ENCODE results near the gene ELP4.

ELP4 gene

DNA sequence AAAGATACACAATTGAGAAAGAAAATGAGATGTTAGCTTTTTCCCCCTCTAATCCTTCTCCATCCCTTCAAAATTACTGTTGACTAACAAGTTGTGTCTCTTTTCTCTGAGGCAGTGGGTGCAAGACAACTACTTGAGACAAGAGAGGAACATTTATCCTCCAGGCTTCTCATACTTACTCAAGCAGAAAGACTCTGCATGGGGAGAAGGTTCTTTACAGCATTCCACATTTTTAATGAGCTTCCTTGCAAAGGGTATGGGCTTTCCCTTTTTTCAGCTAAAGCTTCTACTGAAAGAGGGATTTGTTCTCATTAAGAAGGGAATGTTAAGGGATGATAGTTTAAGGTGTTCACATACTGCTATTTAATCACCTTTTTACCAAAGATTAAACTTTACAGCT is 253.7 kb downstream of the ELP4 start:
- Histone ChIP-seq H4K8ac (ENCODE audit: low read length) (no peak overlapping the region), H3K9me3 (ENCODE audit: control insufficient read depth, low read length) (no peaks in the 10 kb centered on the region), H2BK120ac (ENCODE audit: low read depth, low read length) (no peak overlapping the region), H3K79me1 (replicated peaks; ENCODE audit: low read length, poor library complexity, severe bottlenecking) (no peaks in the 10 kb centered on the region), H2AK5ac (ENCODE audit: low read length, severe bottlenecking) (no peak overlapping the region), H3K36me3 (ENCODE audit: control insufficient read depth in 1 of 2, insufficient read depth in 2 of 2, low read depth in 1 of 2, low read length in 2 of 2) (no peaks in the 10 kb centered on the region), H2BK5ac (ENCODE audit: low read depth, low read length, poor library complexity, severe bottlenecking) (no peak overlapping the region), H3K23ac (ENCODE audit: low read length in 2 of 2) (no peak overlapping the region), H3K4me1 (ENCODE audit: control insufficient read depth, insufficient read depth, low read depth, low read length) (no peaks in the 10 kb centered on the region), H4K91ac (ENCODE audit: low read length) (no peak overlapping the region), H2BK12ac (ENCODE audit: low read length in 2 of 2) (no peak overlapping the region), H2AFZ (ENCODE audit: low read depth, low read length) (no peak overlapping the region), H3K4ac (ENCODE audit: low read depth in 1 of 2, low read length in 2 of 2) (no peak overlapping the region), H3K27ac (ENCODE audit: low read length, poor library complexity, severe bottlenecking) (no peak overlapping the region), H3K4me2 (ENCODE audit: low read length, poor library complexity, severe bottlenecking) (no peak overlapping the region), H3K14ac (ENCODE audit: low read length in 2 of 2) (no peak overlapping the region), H3K4me3 (ENCODE audit: insufficient read depth in 1 of 2, low read depth in 1 of 2, low read length in 2 of 2) (no peak overlapping the region), H3K27me3 (ENCODE audit: control insufficient read depth in 1 of 2, insufficient read depth in 1 of 2, low read length in 2 of 2) (no peaks in the 10 kb centered on the region), H3K9ac (ENCODE audit: low read length) (no peak overlapping the region), H3K18ac (ENCODE audit: low read depth in 1 of 2, low read length in 2 of 2) (no peak overlapping the region), H2BK15ac (ENCODE audit: low read depth, poor library complexity, severe bottlenecking) (no peak overlapping the region)
- DNase-seq = no peak

DNA sequence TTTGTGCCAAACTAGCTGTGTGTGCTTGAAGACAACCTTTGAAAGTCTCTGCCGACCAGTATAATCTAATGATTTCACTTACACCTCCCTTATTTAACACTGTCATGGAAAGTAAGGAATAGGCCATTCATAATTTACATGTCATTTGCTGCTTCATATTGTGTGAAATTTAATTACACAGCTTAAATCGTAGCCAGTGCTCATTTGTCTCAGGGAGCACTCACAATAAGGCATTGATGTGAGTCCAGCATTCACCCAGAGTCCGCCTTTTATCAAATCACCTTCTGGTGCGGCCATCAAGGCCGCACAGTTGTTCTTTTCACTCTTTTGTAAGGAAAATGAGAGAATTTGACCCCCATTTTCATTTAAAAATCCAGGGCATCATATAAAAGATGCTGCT is 254.7 kb downstream of the ELP4 start:
- no peak for DNase-seq
- Histone ChIP-seq H3K9me3 (ENCODE audit: control insufficient read depth, low read length) (no peaks in the 10 kb centered on the region), H3K4ac (ENCODE audit: low read depth in 1 of 2, low read length in 2 of 2) (no peak overlapping the region), H3K4me1 (ENCODE audit: control insufficient read depth, insufficient read depth, low read depth, low read length) (no peaks in the 10 kb centered on the region), H3K14ac (ENCODE audit: low read length in 2 of 2) (no peak overlapping the region), H3K27ac (ENCODE audit: low read length, poor library complexity, severe bottlenecking) (no peak overlapping the region), H3K18ac (ENCODE audit: low read depth in 1 of 2, low read length in 2 of 2) (no peak overlapping the region), H3K27me3 (ENCODE audit: control insufficient read depth in 1 of 2, insufficient read depth in 1 of 2, low read length in 2 of 2) (no peaks in the 10 kb centered on the region), H3K4me3 (ENCODE audit: insufficient read depth in 1 of 2, low read depth in 1 of 2, low read length in 2 of 2) (no peak overlapping the region), H2AFZ (ENCODE audit: low read depth, low read length) (no peak overlapping the region), H3K36me3 (ENCODE audit: control insufficient read depth in 1 of 2, insufficient read depth in 2 of 2, low read depth in 1 of 2, low read length in 2 of 2) (no peaks in the 10 kb centered on the region), H2BK12ac (ENCODE audit: low read length in 2 of 2) (no peak overlapping the region), H3K23ac (ENCODE audit: low read length in 2 of 2) (no peak overlapping the region), H4K8ac (ENCODE audit: low read length) (no peak overlapping the region), H2BK15ac (ENCODE audit: low read depth, poor library complexity, severe bottlenecking) (no peak overlapping the region), H2AK5ac (ENCODE audit: low read length, severe bottlenecking) (no peak overlapping the region), H4K91ac (ENCODE audit: low read length) (no peak overlapping the region), H3K9ac (ENCODE audit: low read length) (no peak overlapping the region), H2BK5ac (ENCODE audit: low read depth, low read length, poor library complexity, severe bottlenecking) (no peak overlapping the region), H3K4me2 (ENCODE audit: low read length, poor library complexity, severe bottlenecking) (no peak overlapping the region), H2BK120ac (ENCODE audit: low read depth, low read length) (no peak overlapping the region), H3K79me1 (replicated peaks; ENCODE audit: low read length, poor library complexity, severe bottlenecking) (no peaks in the 10 kb centered on the region)
- WGBS = 91% methylated on average over 3 of the region's 5 CpGs

DNA sequence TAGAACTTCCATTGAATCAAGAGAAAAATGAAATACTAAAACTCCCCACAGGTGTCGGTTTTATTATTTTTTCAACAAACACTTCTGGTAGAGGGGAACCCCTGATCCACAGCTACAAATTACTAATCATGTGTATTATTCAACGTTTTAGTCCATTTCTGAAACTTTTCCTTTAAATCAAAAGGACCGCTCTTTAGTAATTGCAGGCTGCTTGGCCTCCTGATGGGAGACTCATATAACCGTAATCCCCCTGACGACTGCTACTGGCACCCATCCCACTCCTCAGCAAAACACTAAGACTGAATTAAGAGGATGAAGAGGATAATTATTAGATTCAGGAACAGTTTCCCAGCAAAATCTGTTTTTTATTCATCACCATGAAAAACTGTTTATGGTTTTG is 255.2 kb downstream of the ELP4 start:
- Histone ChIP-seq H2AK5ac (ENCODE audit: low read length, severe bottlenecking) (no peak overlapping the region), H3K4me2 (ENCODE audit: low read length, poor library complexity, severe bottlenecking) (no peak overlapping the region), H3K4me1 (ENCODE audit: control insufficient read depth, insufficient read depth, low read depth, low read length) (no peaks in the 10 kb centered on the region), H3K4ac (ENCODE audit: low read depth in 1 of 2, low read length in 2 of 2) (no peak overlapping the region), H2BK15ac (ENCODE audit: low read depth, poor library complexity, severe bottlenecking) (no peak overlapping the region), H3K27me3 (ENCODE audit: control insufficient read depth in 1 of 2, insufficient read depth in 1 of 2, low read length in 2 of 2) (no peaks in the 10 kb centered on the region), H4K91ac (ENCODE audit: low read length) (no peak overlapping the region), H3K27ac (ENCODE audit: low read length, poor library complexity, severe bottlenecking) (no peak overlapping the region), H3K9ac (ENCODE audit: low read length) (no peak overlapping the region), H4K8ac (ENCODE audit: low read length) (no peak overlapping the region), H3K14ac (ENCODE audit: low read length in 2 of 2) (no peak overlapping the region), H3K23ac (ENCODE audit: low read length in 2 of 2) (no peak overlapping the region), H3K79me1 (replicated peaks; ENCODE audit: low read length, poor library complexity, severe bottlenecking) (no peaks in the 10 kb centered on the region), H3K9me3 (ENCODE audit: control insufficient read depth, low read length) (no peaks in the 10 kb centered on the region), H3K4me3 (ENCODE audit: insufficient read depth in 1 of 2, low read depth in 1 of 2, low read length in 2 of 2) (no peak overlapping the region), H3K36me3 (ENCODE audit: control insufficient read depth in 1 of 2, insufficient read depth in 2 of 2, low read depth in 1 of 2, low read length in 2 of 2) (no peaks in the 10 kb centered on the region), H2BK12ac (ENCODE audit: low read length in 2 of 2) (no peak overlapping the region), H2AFZ (ENCODE audit: low read depth, low read length) (no peak overlapping the region), H2BK5ac (ENCODE audit: low read depth, low read length, poor library complexity, severe bottlenecking) (no peak overlapping the region), H3K18ac (ENCODE audit: low read depth in 1 of 2, low read length in 2 of 2) (no peak overlapping the region), H2BK120ac (ENCODE audit: low read depth, low read length) (no peak overlapping the region)
- no peak for DNase-seq
- 84% methylated on average over 3 of the region's 5 CpGs for WGBS

DNA sequence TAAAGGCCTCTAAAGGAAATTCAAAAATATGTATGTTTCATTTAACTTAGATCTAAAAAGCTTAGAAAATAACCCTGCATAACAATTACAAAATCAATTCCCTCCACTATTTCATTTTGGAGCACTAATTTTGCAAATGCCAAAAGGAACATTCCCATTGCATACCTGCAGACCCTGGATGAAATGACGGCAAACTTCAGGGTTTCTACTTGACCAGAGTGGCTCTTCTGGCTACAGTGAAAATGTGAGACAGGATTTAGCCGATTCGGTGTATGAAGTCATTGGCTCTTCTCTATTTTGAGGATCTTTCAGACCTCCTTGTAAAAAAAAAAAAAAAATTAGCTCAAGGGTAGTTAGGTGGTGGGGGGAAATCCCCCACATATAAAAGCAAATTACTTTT is 257.5 kb downstream of the ELP4 start:
- Histone ChIP-seq H2BK5ac (ENCODE audit: low read depth, low read length, poor library complexity, severe bottlenecking) (no peak overlapping the region), H2BK12ac (ENCODE audit: low read length in 2 of 2) (no peak overlapping the region), H3K4me2 (ENCODE audit: low read length, poor library complexity, severe bottlenecking) (no peak overlapping the region), H2BK15ac (ENCODE audit: low read depth, poor library complexity, severe bottlenecking) (no peak overlapping the region), H3K18ac (ENCODE audit: low read depth in 1 of 2, low read length in 2 of 2) (no peak overlapping the region), H2AFZ (ENCODE audit: low read depth, low read length) (no peak overlapping the region), H3K9me3 (ENCODE audit: control insufficient read depth, low read length) (no peaks in the 10 kb centered on the region), H3K14ac (ENCODE audit: low read length in 2 of 2) (no peak overlapping the region), H4K91ac (ENCODE audit: low read length) (no peak overlapping the region), H3K27me3 (ENCODE audit: control insufficient read depth in 1 of 2, insufficient read depth in 1 of 2, low read length in 2 of 2) (no peaks in the 10 kb centered on the region), H3K4me3 (ENCODE audit: insufficient read depth in 1 of 2, low read depth in 1 of 2, low read length in 2 of 2) (no peak overlapping the region), H2BK120ac (ENCODE audit: low read depth, low read length) (no peak overlapping the region), H2AK5ac (ENCODE audit: low read length, severe bottlenecking) (no peak overlapping the region), H4K8ac (ENCODE audit: low read length) (no peak overlapping the region), H3K27ac (ENCODE audit: low read length, poor library complexity, severe bottlenecking) (no peak overlapping the region), H3K36me3 (ENCODE audit: control insufficient read depth in 1 of 2, insufficient read depth in 2 of 2, low read depth in 1 of 2, low read length in 2 of 2) (no peaks in the 10 kb centered on the region), H3K9ac (ENCODE audit: low read length) (no peak overlapping the region), H3K23ac (ENCODE audit: low read length in 2 of 2) (no peak overlapping the region), H3K79me1 (replicated peaks; ENCODE audit: low read length, poor library complexity, severe bottlenecking) (no peaks in the 10 kb centered on the region), H3K4me1 (ENCODE audit: control insufficient read depth, insufficient read depth, low read depth, low read length) (no peaks in the 10 kb centered on the region), H3K4ac (ENCODE audit: low read depth in 1 of 2, low read length in 2 of 2) (no peak overlapping the region)
- no peak for DNase-seq
- WGBS = 100% methylated on average over 1 of the region's 3 CpGs

Measured in mesenchymal stem cell (in vitro differentiated cells and primary cell).